GM23248 (cell line): ENCODE data around the gene NGEF.

ENCODE experiments used
- EZH2 ChIP-seq: fragments of 200-600 bp; sonication (generic); IDR thresholded peaks from 2 replicates; pipeline ENCODE4 v1.6.1; 2018; ENCODE audit warnings: antibody characterized with exemption, mild to moderate bottlenecking; ENCODE audit not compliant: insufficient read depth, poor library complexity, severe bottlenecking
- EZH2phosphoT487 ChIP-seq: fragments of 200-600 bp; sonication (generic); IDR thresholded peaks from 2 replicates; pipeline ENCODE4 v1.6.1; 2018; ENCODE audit warnings: antibody characterized with exemption, moderate library complexity, mild to moderate bottlenecking, low read depth; ENCODE audit not compliant: insufficient read depth

- TF ChIP-seq EZH2 (no peak), EZH2phosphoT487 (no peak)
Measured at GRCh38 chr2:232925153-232925820, 87.8 kb downstream of the NGEF start.
